HT1080 (cell line): ENCODE measurements around the gene NCF4. TPM values are rescaled to one million over a fixed set of nuclear protein-coding genes. Genes with fewer than 3 reads are reported as not detected.
A peak's percentile ranks its signal among the peaks of the same experiment; 100 is the strongest.

Experiments
- DNase-seq: peaks from one replicate; pipeline ENCODE4 v3.0.0-alpha.2; 2015; ENCODE audit warnings: low read depth
- total RNA-seq: library from RNA; depleted of rRNA; stranded (reverse); fragments of >200 nt; shearing (Covaris generic); gene quantifications from 2 replicates; pipeline ENCODE4 v1.2.3, GENCODE V29; 2014; rRNA removed

The NCF4 gene
- total RNA-seq, 1 experiment from 2014 or later, result not detected

DNA sequence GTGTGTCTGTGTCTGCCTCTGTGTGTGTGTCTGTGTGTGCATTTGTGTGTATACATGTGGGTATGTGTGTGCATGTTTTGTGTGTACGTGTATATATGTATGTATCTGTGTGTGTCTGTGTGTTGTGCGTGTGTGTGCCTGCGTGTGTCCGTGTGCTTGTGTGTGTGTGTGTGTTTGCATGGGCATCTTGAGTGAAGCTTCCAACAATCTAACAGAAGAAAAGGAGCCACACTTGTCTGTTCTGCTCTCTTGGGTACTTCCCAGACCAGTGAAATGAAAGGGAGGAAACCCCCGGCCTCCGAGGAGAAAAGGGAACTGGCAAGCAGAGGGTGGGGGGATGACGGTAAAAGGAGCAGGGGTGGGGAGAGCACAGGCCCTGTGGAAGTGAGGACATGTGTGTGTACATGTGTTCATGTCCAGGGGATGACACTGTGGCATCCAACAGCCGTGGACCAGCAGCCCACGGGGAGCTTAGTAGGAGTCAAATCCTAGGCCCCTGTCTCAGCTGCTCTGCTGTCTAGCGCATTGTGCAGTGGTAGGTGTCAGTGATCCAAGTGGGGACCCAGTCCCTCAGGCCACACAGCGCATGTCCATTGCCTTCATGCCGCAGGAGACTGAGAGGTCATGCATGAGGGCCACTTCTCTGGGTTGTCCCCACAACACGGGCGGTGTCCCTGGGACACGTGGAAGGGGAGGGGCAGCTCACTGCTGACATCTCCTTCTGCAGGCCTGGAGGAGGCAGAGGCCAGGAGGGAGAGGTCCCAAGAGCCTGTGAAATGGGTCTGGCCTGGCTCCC, 60.7 kb downstream of the NCF4 start:
- no peak for DNase-seq

DNA sequence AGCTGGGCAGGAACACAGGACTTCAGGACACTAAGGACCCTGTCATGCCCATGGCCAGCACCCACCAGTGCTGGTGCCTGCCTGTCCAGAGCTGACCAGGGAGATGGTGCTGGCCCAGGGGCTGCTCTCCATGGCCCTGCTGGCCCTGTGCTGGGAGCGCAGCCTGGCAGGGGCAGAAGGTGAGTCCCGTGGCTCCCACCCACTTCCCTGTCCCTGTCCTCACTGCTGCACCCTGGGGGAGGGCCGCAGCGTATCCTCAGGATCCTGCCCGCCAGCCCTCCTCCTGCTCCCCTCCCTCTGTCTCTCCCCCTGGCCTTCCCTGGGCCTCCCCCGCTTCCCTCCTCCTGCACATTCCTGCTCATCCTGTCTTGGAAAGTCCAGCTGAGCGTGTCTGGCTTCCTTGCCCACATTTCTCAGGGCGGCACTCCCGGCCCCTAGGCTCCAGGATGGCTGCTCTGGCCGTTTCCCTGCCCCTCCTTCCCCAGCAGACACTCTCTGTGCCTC, 61.4 kb downstream of the NCF4 start:
- DNase-seq, result no peak

DNA sequence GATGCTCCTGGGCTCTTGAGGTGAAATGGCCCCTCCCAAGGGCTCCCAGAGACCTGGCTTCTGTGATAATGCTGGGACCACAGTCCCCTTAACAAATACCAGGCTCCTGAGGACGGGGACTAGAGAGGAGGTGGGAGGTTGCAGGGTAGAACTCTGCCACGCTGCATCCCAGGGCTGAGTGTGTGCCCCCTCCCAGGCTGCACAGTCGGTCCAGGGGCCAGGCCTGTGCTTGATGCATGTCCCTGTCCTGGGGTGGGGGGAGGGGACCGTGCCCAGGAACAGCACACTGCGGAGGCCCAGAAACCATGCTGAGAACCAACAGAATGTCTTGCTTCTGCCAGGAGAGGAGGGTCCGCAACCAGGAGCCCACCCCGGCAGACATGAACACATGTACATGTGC, 61.9 kb downstream of the NCF4 start:
- no peak for DNase-seq

DNA sequence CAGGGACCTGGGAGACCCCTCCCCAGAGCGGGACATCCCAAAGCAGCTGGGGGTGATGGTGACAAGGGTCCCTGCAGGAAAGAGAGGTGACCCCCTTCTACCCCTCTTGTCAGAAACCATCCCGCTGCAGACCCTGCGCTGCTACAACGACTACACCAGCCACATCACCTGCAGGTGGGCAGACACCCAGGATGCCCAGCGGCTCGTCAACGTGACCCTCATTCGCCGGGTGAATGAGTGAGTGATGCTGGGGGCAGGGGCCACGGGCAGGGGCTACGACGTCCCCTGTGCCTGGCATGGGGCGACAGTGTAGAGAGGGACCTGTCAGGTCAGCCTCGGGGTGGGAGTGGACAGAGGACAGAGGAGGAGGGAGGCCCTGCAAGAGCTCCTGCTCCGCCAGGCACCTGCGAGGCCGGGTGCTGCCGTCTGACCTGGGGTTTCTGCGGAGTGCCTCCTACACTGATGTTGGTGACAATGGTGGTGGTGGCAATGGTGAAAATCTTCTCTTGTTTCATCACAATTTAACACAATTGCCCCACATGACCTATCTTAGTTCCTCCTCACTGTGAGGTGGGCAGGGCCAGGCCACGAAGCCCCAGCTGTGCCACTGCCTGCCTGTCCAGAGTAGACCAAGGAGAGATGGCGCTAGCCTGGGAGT, 62.5 kb downstream of the NCF4 start:
- no peak for DNase-seq

DNA sequence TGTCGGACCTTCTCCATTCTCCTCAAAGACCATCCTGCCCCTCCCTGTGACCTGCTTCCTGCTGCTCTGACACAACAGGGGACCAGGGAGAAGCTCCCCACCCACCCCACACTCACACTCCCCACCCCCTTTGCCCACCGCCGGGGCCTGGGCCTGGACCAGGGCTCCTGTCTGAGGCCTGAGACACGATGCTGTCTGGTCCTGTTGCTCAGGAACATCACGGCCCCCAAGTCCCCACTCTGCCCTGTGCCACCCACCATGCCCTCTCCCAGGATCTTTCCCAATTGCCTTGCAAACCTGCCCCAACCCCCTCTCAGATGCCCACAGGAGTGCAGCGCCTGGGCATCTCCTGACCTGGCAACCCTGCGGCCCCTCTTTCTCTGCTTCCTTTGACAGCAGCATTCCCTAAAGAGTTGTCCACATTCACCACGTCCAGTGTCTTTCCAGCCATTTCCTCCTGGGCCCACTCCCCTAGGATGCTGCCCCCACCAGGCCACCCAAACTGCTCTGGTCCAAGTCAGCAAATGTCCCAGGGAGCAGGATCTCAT, 63.4 kb downstream of the NCF4 start:
- DNase-seq, result no peak

DNA sequence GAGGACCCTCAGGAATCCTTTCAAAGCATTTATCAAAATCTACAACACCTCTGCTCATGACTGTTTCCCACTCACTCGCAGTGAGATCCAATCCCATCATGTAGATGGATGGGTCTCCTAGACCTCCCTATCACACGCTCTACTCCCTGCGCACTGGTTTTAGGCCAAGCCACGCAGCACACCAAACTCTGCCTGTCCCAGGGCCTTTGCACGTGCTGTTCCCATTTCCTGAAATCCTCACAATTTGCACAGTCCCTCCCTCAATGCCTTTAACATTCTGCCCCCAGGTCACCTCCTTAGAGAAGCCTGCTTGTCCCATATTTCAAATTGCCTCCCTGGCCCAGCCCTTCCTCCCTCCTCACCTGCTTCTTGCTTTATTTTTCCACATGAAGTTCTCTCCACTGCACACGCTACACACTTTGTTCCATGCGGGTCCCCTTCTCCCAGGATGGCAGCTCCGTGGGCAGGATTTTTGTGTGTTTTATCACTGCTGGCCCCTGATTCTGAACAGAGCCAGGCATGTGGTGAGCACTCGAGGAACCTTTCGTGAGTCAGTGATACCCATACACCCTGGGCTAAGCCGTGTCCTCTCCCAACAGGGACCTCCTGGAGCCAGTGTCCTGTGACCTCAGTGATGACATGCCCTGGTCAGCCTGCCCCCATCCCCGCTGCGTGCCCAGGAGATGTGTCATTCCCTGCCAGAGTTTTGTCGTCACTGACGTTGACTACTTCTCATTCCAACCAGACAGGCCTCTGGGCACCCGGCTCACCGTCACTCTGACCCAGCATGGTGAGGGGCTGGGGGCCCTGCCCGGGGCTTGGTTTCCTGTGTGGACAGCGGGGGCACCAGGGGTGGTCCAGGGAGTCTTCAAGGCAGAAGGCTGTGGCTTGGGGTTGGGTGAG, 64.8 kb downstream of the NCF4 start:
- DNase-seq, result peak; percentile 35

DNA sequence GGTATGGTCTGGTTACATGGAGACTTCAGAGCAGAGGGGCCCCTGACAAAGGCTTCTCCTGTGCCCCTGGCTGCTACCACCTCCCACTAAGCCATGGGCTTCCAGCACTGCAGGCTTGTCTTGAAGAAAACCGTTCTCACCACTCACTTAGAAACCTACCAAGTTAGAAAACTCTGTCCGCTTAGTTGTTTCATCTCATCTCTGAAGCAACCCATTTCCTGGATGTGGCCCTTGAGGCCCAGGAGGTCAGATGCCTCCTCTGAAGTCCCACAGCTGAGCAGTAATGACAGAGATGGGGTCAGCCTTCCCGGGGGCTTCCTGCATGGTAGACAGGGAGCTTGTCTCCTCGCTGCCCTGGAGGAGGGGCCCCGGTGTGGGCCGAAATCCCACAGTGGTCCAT, 65.5 kb downstream of the NCF4 start:
- no peak for DNase-seq

DNA sequence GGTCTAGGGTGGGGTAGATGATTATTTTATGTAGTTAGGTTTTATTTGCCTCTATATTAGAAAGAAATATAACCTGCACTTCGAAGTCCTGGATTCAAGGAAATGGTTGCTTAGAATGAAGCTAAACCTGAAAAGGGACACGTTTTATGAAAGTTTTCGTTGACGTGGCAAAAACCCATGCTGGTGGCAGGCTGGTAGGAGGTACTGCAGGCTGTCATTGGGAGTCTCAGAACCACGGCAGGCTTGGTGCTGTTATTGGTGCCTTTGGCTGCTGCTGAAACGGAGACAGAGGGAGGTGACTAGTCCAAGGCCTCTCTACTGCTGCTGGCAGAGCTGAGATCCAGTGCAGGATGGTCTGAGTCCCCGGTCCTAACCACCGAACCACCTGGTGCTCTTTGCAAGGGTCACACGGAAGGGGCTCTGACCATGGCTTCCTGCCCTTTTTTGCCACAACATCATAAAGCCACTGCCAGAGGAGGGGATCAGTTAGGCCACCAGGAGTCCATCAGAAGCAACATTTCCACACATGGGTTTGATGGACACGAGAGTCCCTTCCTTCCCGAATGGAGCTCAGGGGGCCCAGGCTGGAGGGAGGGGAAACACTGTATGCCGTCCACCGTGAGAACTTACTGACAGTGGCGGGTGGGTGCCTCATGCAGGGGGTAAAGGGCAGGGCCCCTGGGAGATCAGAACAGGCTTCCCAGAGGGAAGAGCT, 66.1 kb downstream of the NCF4 start:
- DNase-seq, result no peak

Other genes with a start within 250 kb of the NCF4 start
- gene CACNG2, start 157.3 kb upstream of the NCF4 start, total RNA-seq, result not detected in 2 replicates
- 0.10 and 0.29 TPM in 2 replicates for gene IFT27, start 84.9 kb upstream of the NCF4 start, total RNA-seq
- gene PVALB, start 44.0 kb upstream of the NCF4 start, total RNA-seq, result not detected in 2 replicates
- not detected in 2 replicates for gene CSF2RB, start 52.6 kb downstream of the NCF4 start, total RNA-seq
- gene TST, start 158.4 kb downstream of the NCF4 start, total RNA-seq, result 15.9 and 21.3 TPM in 2 replicates
- 127 and 145 TPM in 2 replicates for gene MPST, start 158.7 kb downstream of the NCF4 start, total RNA-seq
- 32.3 and 36.4 TPM in 2 replicates for gene KCTD17, start 190.7 kb downstream of the NCF4 start, total RNA-seq
- gene TMPRSS6, start 248.7 kb downstream of the NCF4 start, total RNA-seq, result 0.11 TPM in 1 of 2 replicates, not detected in the other